Measurements from ENCODE around the gene TDRKH.

The TDRKH gene

DNA sequence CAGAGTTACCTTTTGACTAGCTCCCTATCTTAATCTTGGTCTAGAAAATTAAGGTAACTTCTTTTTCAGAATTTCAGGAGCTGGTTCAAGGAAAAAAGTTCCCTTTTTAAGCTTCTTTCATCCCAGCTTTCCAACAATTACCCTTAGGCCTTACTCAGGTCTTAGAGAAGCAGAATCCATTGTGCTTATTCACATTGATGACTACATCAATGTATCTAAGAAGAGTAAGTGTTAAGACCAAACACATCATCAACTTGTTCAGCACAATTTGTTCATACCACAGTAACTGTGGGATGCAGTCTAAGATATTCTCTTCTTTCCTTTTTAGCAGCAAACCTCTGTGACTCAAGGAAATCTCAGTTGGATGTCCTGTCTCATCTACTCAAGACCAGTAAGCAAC lies 31.1 kb downstream of the TDRKH start:
- TF ChIP-seq, protein P1, sequence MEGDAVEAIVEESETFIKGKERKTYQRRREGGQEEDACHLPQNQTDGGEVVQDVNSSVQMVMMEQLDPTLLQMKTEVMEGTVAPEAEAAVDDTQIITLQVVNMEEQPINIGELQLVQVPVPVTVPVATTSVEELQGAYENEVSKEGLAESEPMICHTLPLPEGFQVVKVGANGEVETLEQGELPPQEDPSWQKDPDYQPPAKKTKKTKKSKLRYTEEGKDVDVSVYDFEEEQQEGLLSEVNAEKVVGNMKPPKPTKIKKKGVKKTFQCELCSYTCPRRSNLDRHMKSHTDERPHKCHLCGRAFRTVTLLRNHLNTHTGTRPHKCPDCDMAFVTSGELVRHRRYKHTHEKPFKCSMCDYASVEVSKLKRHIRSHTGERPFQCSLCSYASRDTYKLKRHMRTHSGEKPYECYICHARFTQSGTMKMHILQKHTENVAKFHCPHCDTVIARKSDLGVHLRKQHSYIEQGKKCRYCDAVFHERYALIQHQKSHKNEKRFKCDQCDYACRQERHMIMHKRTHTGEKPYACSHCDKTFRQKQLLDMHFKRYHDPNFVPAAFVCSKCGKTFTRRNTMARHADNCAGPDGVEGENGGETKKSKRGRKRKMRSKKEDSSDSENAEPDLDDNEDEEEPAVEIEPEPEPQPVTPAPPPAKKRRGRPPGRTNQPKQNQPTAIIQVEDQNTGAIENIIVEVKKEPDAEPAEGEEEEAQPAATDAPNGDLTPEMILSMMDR (conservative IDR thresholded peaks at IDR 0.05; ENCODE audit: low read length): no peak
- TF ChIP-seq EZH2phosphoT487 (IDR thresholded peaks at IDR 0.05; ENCODE audit: borderline replicate concordance): no peak
- Histone ChIP-seq H3K9me2 (replicated peaks; ENCODE audit: low read depth, low read length) (no peaks in the 10 kb centered on the region), H3K4me2 (ENCODE audit: low read depth, low read length, poor library complexity, severe bottlenecking) (no peak overlapping the region), H3K4me3 (ENCODE audit: low read length, poor library complexity, severe bottlenecking) (no peak overlapping the region), H3K27me3 (ENCODE audit: insufficient read depth, low read length, poor library complexity, severe bottlenecking) (no peaks in the 10 kb centered on the region), H3K36me3 (ENCODE audit: insufficient read depth, low read length) (peaks cover 14% of the 10 kb centered on the region; the same call in 1 of the 2 replicates), H4K20me1 (ENCODE audit: insufficient read depth, low read length, poor library complexity, severe bottlenecking) (no peaks in the 10 kb centered on the region), H3K79me2 (ENCODE audit: insufficient read depth, low read length) (peaks cover 26% of the 10 kb centered on the region), H3F3A (ENCODE audit: low read depth) (no peaks in the 10 kb centered on the region), H3K4me1 (ENCODE audit: insufficient read depth, low read length, poor library complexity, severe bottlenecking) (peaks cover 16% of the 10 kb centered on the region), H2AFZ (ENCODE audit: low read length) (no peak overlapping the region), H3K9ac (ENCODE audit: low read depth, low read length, poor library complexity, severe bottlenecking) (no peak overlapping the region), H3K9me3 (ENCODE audit: insufficient read depth, low read depth, low read length) (no peaks in the 10 kb centered on the region)

DNA sequence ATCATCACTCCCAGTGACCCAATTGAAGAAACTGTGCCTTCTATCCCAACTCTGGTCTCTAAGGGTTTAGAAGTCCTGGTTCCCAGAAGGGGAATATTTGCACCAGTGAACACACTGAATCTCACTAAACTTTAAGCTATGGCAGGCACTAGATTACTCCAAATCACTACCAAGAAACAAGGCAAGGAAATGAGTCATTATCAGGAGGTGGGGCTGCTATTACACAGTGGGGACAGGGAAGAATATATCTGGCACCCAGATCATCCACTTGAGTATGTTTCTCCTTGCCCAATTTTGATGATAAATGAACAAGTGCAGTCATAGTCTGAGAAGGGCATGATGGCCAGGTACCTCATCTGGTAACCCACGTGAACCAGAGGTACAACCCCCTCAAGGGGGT lies 34.0 kb downstream of the TDRKH start:
- H3K4me2 ChIP-seq (ENCODE audit: low read depth, low read length, poor library complexity, severe bottlenecking): no peak overlapping the region
- no peak for TF ChIP-seq EZH2phosphoT487 (IDR thresholded peaks at IDR 0.05; ENCODE audit: borderline replicate concordance)
- TF ChIP-seq, protein P1 (conservative IDR thresholded peaks at IDR 0.05; ENCODE audit: low read length): no peak
- H3F3A ChIP-seq (ENCODE audit: low read depth): no peaks in the 10 kb centered on the region
- H2AFZ ChIP-seq (ENCODE audit: low read length): no peak overlapping the region
- no peaks in the 10 kb centered on the region for H3K79me2 ChIP-seq (ENCODE audit: insufficient read depth, low read length)
- no peaks in the 10 kb centered on the region for H3K9me3 ChIP-seq (ENCODE audit: insufficient read depth, low read depth, low read length)
- H3K9ac ChIP-seq (ENCODE audit: low read depth, low read length, poor library complexity, severe bottlenecking): no peak overlapping the region
- no peaks in the 10 kb centered on the region for H3K27me3 ChIP-seq (ENCODE audit: insufficient read depth, low read length, poor library complexity, severe bottlenecking)
- H4K20me1 ChIP-seq (ENCODE audit: insufficient read depth, low read length, poor library complexity, severe bottlenecking): no peaks in the 10 kb centered on the region
- H3K36me3 ChIP-seq (ENCODE audit: insufficient read depth, low read length): peaks cover 14% of the 10 kb centered on the region; the same call in 1 of the 2 replicates
- H3K9me2 ChIP-seq (replicated peaks; ENCODE audit: low read depth, low read length): no peaks in the 10 kb centered on the region
- no peaks in the 10 kb centered on the region for H3K4me1 ChIP-seq (ENCODE audit: insufficient read depth, low read length, poor library complexity, severe bottlenecking)
- H3K4me3 ChIP-seq (ENCODE audit: low read length, poor library complexity, severe bottlenecking): no peak overlapping the region

- Histone ChIP-seq H3K9me3 (ENCODE audit: insufficient read depth, low read depth, low read length) (no peaks in the 10 kb centered on the region; the same call in 1 of the 2 replicates), H3K9me2 (replicated peaks; ENCODE audit: low read depth, low read length) (no peaks in the 10 kb centered on the region), H3K9ac (ENCODE audit: low read depth, low read length, poor library complexity, severe bottlenecking) (no peak overlapping the region), H3F3A (ENCODE audit: low read depth) (no peaks in the 10 kb centered on the region), H3K4me1 (ENCODE audit: insufficient read depth, low read length, poor library complexity, severe bottlenecking) (no peaks in the 10 kb centered on the region), H4K20me1 (ENCODE audit: insufficient read depth, low read length, poor library complexity, severe bottlenecking) (no peaks in the 10 kb centered on the region), H3K27me3 (ENCODE audit: insufficient read depth, low read length, poor library complexity, severe bottlenecking) (peaks cover 8% of the 10 kb centered on the region), H3K4me3 (ENCODE audit: low read length, poor library complexity, severe bottlenecking) (no peak overlapping the region), H3K4me2 (ENCODE audit: low read depth, low read length, poor library complexity, severe bottlenecking) (no peak overlapping the region), H3K79me2 (ENCODE audit: insufficient read depth, low read length) (no peaks in the 10 kb centered on the region), H3K36me3 (ENCODE audit: insufficient read depth, low read length) (no peaks in the 10 kb centered on the region), H2AFZ (ENCODE audit: low read length) (no peak overlapping the region)
- TF ChIP-seq EZH2phosphoT487 (IDR thresholded peaks at IDR 0.05; ENCODE audit: borderline replicate concordance): no peak
Observed at GRCh38 chr1:151741516-151741915, 48.8 kb downstream of the TDRKH start.

Data from Loucy (cell line).